Glutamatergic neuron (in vitro differentiated cells): ENCODE results near the gene TRPC6. TPM values are rescaled to one million over a fixed set of nuclear protein-coding genes. Genes with fewer than 3 reads are reported as not detected.

Experiments
- DNase-seq: peaks from one replicate; pipeline ENCODE4 v3.0.0; 2022
- H3K27ac Mint-ChIP-seq: one replicate; pipeline ENCODE4 v1.8.0; 2020; ENCODE audit warnings: mild to moderate bottlenecking, mixed read lengths, inconsistent platforms; ENCODE audit not compliant: unreplicated experiment
- H3K27me3 Mint-ChIP-seq: one replicate; pipeline ENCODE4 v1.8.0; 2020; ENCODE audit warnings: mild to moderate bottlenecking, moderate library complexity, mixed read lengths, inconsistent platforms; ENCODE audit not compliant: unreplicated experiment
- H3K36me3 Mint-ChIP-seq: one replicate; pipeline ENCODE4 v1.8.0; 2020; ENCODE audit warnings: mild to moderate bottlenecking, mixed read lengths, inconsistent platforms; ENCODE audit not compliant: unreplicated experiment
- H3K4me1 Mint-ChIP-seq: one replicate; pipeline ENCODE4 v1.8.0; 2020; ENCODE audit warnings: mild to moderate bottlenecking, low read depth, mixed read lengths, inconsistent platforms; ENCODE audit not compliant: unreplicated experiment
- H3K4me3 Mint-ChIP-seq: one replicate; pipeline ENCODE4 v1.8.0; 2020; ENCODE audit warnings: mild to moderate bottlenecking, mixed read lengths, inconsistent platforms; ENCODE audit not compliant: unreplicated experiment
- H3K9me3 Mint-ChIP-seq: one replicate; pipeline ENCODE4 v1.8.0; 2020; ENCODE audit warnings: mild to moderate bottlenecking, moderate library complexity, mixed read lengths, inconsistent platforms; ENCODE audit not compliant: unreplicated experiment
- total RNA-seq: library from RNA; stranded (reverse); fragmentation: NEBNext Ultra II Directional; extraction: Animal tissue kit (Norgen Biotek cat#: 25700); gene quantifications from one replicate; pipeline ENCODE4 v1.2.1, GENCODE V29; 2021; ENCODE audit not compliant: unreplicated experiment
- TF ChIP-seq, protein P1 (sequence below): fragments of 200-600 bp; sonication (generic); IDR thresholded peaks from one replicate; pipeline ENCODE4 v1.5.0; 2021; ENCODE audit not compliant: partially characterized antibody, unreplicated experiment

The TRPC6 gene
- total RNA-seq, 1 donor from 2014 or later = 0.27 TPM

DNA sequence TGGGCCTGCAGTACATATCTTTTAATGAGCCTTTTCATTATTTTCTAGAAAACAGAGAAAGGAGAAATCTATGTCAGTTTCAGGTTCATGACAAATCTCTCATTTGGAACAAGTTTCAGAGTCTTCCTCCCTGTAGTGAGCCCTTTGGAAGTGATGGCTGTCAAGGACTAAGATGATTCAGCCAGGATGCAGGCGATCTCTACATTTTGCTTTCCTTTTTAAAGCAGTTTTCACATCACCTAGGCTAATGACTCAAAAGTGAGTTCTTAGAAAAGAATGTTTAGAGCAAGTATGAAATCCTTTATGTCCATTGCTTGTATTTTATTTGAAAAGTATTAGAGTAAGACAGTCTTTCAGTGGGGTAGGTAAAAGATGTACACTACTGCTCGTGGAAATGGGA is 130.1 kb downstream of the TRPC6 start:
- no peak for DNase-seq
- Mint-ChIP-seq H3K36me3 (no peaks in the 10 kb centered on the region), H3K4me3 (no peak overlapping the region), H3K27ac (no peak overlapping the region), H3K27me3 (no peaks in the 10 kb centered on the region), H3K9me3 (no peaks in the 10 kb centered on the region), H3K4me1 (no peaks in the 10 kb centered on the region)
- TF ChIP-seq, protein P1, sequence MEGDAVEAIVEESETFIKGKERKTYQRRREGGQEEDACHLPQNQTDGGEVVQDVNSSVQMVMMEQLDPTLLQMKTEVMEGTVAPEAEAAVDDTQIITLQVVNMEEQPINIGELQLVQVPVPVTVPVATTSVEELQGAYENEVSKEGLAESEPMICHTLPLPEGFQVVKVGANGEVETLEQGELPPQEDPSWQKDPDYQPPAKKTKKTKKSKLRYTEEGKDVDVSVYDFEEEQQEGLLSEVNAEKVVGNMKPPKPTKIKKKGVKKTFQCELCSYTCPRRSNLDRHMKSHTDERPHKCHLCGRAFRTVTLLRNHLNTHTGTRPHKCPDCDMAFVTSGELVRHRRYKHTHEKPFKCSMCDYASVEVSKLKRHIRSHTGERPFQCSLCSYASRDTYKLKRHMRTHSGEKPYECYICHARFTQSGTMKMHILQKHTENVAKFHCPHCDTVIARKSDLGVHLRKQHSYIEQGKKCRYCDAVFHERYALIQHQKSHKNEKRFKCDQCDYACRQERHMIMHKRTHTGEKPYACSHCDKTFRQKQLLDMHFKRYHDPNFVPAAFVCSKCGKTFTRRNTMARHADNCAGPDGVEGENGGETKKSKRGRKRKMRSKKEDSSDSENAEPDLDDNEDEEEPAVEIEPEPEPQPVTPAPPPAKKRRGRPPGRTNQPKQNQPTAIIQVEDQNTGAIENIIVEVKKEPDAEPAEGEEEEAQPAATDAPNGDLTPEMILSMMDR = no peak

DNA sequence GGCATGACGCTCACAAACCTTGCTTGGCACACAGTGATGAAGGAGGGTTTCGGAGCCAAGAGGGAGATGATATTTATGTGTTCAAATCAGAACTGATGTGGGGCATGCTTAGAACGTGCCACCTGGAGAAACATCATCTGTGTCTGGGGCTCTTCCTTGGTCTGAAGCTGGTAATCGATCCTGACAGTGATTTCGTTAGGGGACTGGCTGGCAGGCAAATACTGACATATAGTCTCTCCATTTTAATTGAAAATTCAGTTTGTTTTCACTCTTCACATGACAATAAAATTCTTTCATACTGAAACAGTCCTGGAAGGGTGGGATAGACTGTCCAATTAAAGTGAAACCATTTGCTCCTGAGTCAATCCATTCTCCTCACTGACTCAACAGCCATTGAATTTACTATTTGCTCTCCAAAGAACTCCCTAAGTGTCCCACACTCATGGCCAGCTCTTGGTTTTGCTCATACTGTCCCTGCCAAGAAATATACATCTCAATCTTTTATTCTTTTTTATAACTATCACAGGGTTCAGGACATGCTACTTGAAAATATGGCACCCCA is 134.8 kb downstream of the TRPC6 start:
- TF ChIP-seq, protein P1 = no peak
- Mint-ChIP-seq H3K9me3 (no peaks in the 10 kb centered on the region), H3K4me3 (no peak overlapping the region)

DNA sequence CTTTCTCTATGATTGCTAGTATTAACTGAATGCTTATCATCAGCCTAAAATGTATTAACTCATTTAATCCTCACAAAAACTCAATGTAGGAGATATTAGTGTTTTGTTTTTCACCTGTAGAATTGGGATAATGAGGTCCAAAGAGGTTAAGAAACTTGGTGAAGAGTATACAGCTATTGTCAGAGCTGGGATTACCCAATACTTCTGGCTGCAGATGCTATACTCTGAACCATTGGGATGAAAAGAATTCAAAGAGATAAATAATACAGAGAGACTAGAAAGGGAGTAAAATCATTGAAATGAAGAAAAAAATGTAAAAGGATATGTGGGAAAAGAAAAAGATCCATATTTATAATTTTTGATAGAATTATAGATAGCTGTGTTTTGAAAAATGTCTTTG is 137.1 kb downstream of the TRPC6 start:
- no peaks in the 10 kb centered on the region for H3K36me3 Mint-ChIP-seq
- H3K9me3 Mint-ChIP-seq = no peaks in the 10 kb centered on the region

More for the DNA sequence above, 134.8 kb downstream of the TRPC6 start:
- H3K4me1 Mint-ChIP-seq = no peaks in the 10 kb centered on the region
- DNase-seq = no peak
- no peaks in the 10 kb centered on the region for H3K27me3 Mint-ChIP-seq
- H3K27ac Mint-ChIP-seq = no peak overlapping the region
- no peaks in the 10 kb centered on the region for H3K36me3 Mint-ChIP-seq

DNA sequence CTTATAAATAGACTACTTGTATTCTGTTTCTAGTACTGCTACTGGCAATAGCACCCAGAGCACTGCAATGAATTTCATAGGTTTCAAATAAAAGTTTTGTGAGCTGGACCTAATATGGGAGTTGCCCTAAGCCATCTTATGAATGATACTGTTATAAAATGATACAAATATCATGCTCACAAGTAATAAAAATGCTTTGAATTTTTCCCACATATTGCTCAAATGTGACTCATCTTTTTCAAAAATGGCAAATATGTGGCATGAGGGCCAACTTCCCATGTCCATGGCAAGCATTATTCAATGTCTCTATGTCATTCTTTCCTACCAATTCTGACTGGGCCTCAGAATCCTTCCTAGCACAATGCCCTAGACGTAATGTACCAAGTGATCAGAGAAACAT is 137.6 kb downstream of the TRPC6 start:
- TF ChIP-seq, protein P1 = no peak
- Mint-ChIP-seq H3K27ac (no peak overlapping the region), H3K36me3 (no peaks in the 10 kb centered on the region), H3K4me1 (no peaks in the 10 kb centered on the region), H3K9me3 (no peaks in the 10 kb centered on the region), H3K4me3 (no peak overlapping the region), H3K27me3 (no peaks in the 10 kb centered on the region)
- no peak for DNase-seq

More for the DNA sequence above, 137.1 kb downstream of the TRPC6 start:
- H3K27ac Mint-ChIP-seq = no peak overlapping the region
- H3K27me3 Mint-ChIP-seq = no peaks in the 10 kb centered on the region
- DNase-seq = no peak
- H3K4me1 Mint-ChIP-seq = no peaks in the 10 kb centered on the region
- TF ChIP-seq, protein P1 = no peak
- H3K4me3 Mint-ChIP-seq = no peak overlapping the region

DNA sequence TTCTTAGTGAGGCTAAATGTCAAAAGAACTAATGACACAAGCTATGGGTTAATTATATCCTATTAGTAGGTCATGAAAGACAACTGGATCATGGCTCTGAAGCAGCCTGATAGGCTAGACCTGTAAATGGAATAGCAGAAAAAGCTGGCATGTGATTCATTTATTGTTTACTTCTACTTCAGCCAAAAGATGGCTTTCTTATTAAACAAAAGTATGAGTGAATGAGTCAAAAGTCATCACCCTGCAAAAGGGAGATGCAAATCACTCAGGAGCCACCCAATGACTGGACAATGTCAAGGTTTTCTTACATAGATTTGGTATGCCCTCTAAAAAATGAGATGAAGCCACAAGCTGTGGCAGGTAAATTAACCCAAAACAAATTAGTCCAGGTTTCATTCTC is 138.0 kb downstream of the TRPC6 start:
- Mint-ChIP-seq H3K27ac (no peak overlapping the region), H3K9me3 (no peaks in the 10 kb centered on the region), H3K36me3 (no peaks in the 10 kb centered on the region), H3K4me1 (no peaks in the 10 kb centered on the region), H3K27me3 (no peaks in the 10 kb centered on the region), H3K4me3 (no peak overlapping the region)
- DNase-seq = no peak
- TF ChIP-seq, protein P1 = no peak
